ENCODE results near the gene SEMA5A.

Gene SEMA5A

GRCh38 chr5:9545136-9545991, 511 bp downstream of the SEMA5A start:
- no peak for DNase-seq

- no peak for DNase-seq
Measured at GRCh38 chr5:9544502-9545135, 1.3 kb downstream of the SEMA5A start.

GRCh38 chr5:9544056-9544455, 1.8 kb downstream of the SEMA5A start:
- no peak for DNase-seq

GRCh38 chr5:9543311-9543920, 2.5 kb downstream of the SEMA5A start:
- no peak for DNase-seq

- DNase-seq = no peak
Measured at GRCh38 chr5:9540791-9541190, 5.1 kb downstream of the SEMA5A start.

GRCh38 chr5:9538504-9538903, 7.4 kb downstream of the SEMA5A start:
- DNase-seq = no peak

- DNase-seq = no peak
Measured at GRCh38 chr5:9537223-9538141, 8.4 kb downstream of the SEMA5A start.

- DNase-seq = no peak
Measured at GRCh38 chr5:9536717-9537116, 9.2 kb downstream of the SEMA5A start.

GRCh38 chr5:9534881-9535517, 10.9 kb downstream of the SEMA5A start:
- no peak for DNase-seq

- DNase-seq = no peak
Measured at GRCh38 chr5:9533562-9534364, 12.1 kb downstream of the SEMA5A start.

- no peak for DNase-seq
Measured at GRCh38 chr5:9533096-9533495, 12.8 kb downstream of the SEMA5A start.

GRCh38 chr5:9529513-9529912, 16.4 kb downstream of the SEMA5A start:
- DNase-seq = no peak

- DNase-seq = no peak
Measured at GRCh38 chr5:9529041-9529480, 16.8 kb downstream of the SEMA5A start.

GRCh38 chr5:9524941-9525340, 20.9 kb downstream of the SEMA5A start:
- no peak for DNase-seq

- DNase-seq = no peak
Measured at GRCh38 chr5:9523090-9523823, 22.6 kb downstream of the SEMA5A start.

GRCh38 chr5:9519537-9519936, 26.3 kb downstream of the SEMA5A start:
- DNase-seq = no peak

GRCh38 chr5:9516591-9516990, 29.3 kb downstream of the SEMA5A start:
- DNase-seq = no peak

- DNase-seq = no peak
Measured at GRCh38 chr5:9515436-9515835, 30.4 kb downstream of the SEMA5A start.

GRCh38 chr5:9514968-9515367, 30.9 kb downstream of the SEMA5A start:
- no peak for DNase-seq

- no peak for DNase-seq
Measured at GRCh38 chr5:9513827-9514226, 32.0 kb downstream of the SEMA5A start.

- no peak for DNase-seq
Measured at GRCh38 chr5:9512457-9512856, 33.4 kb downstream of the SEMA5A start.
